K562 (cell line): ENCODE measurements around the gene SPDEF. TPM values are rescaled to one million over a fixed set of nuclear protein-coding genes. Genes with fewer than 3 reads are reported as not detected.
A peak's percentile ranks its signal among the peaks of the same experiment; 100 is the strongest.

Experiments used
- ATAC-seq: fragments of 200-7000 bp; cut with Tn5 transposase; 3 replicates; pipeline ENCODE4 v1.9.1; 2020; ENCODE audit warnings: moderate library complexity
- BruUV-seq: library from RNA; stranded (reverse); fragments of 400-500 nt; replicated peaks from 2 replicates; lab custom pipeline; 2021; lab: Mats Ljungman, UMichigan
- CTCF ChIA-PET: fragments of 300-600 bp; formaldehyde crosslinking; extraction: SDS; loops from one replicate; lab custom pipeline; 2021; ENCODE audit warnings: low intra/inter-chr PET ratio; lab: Yijun Ruan, JAX
- POLR2A ChIA-PET: fragments of 300-600, 350-650 bp; sonication (Branson Sonifier 250); formaldehyde crosslinking; extraction: SDS; loops from one replicate; lab custom pipeline; 2021; ENCODE audit warnings: antibody characterized with exemption, inconsistent platforms; lab: Yijun Ruan, JAX
- DNase-seq, 4 experiments: peaks; one replicate each; pipeline versions ENCODE4 v3.0.0 to v3.0.0-alpha.2; 2011 to 2018; ENCODE audit warnings: low spot score in 3 of 4, mixed read lengths in 3 of 4; ENCODE audit errors: extremely low read depth in 1 of 4
- FAIRE-seq: peaks from 2 replicates; lab custom pipeline; 2011; peaks lifted over from hg19 to GRCh38; lab: Jason Lieb, UNC
- H2AFZ ChIP-seq: 2 replicates; pipeline ENCODE4 v1.6.0; 2011; ENCODE audit warnings: low read depth, low read length, control low read depth, inconsistent platforms
- H3K27ac ChIP-seq: fragments of 200-600 bp; 3 replicates; pipeline ENCODE4 v1.8.0; 2011; ENCODE audit warnings: low read depth, mild to moderate bottlenecking, control low read depth, inconsistent platforms, low read length, moderate library complexity, mixed read lengths; ENCODE audit errors: extremely low read depth
- H3K27me3 ChIP-seq, 2 experiments: fragments of 300-600 bp in 1 of 2; 2 replicates in 1 of 2; 3 replicates in 1 of 2; pipeline versions ENCODE4 v1.6.0 to v1.8.0; 2011; ENCODE audit warnings: inconsistent platforms in 2 of 2, low read length in 2 of 2, mild to moderate bottlenecking in 1 of 2, mixed read lengths in 1 of 2, moderate library complexity in 1 of 2; ENCODE audit not compliant: control insufficient read depth in 2 of 2, insufficient read depth in 2 of 2
- H3K36me3 ChIP-seq: fragments of 300-600 bp; 3 replicates; pipeline ENCODE4 v1.8.0; 2011; ENCODE audit warnings: mild to moderate bottlenecking, low read length, inconsistent platforms; ENCODE audit not compliant: control insufficient read depth, insufficient read depth
- H3K4me1 ChIP-seq, 2 experiments: fragments of 200-600 bp in 1 of 2; replicated peaks in 1 of 2; 2 replicates in 1 of 2; 3 replicates in 1 of 2; pipeline versions ENCODE4 v1.5.1 to v1.8.0; 2011; ENCODE audit warnings: inconsistent platforms in 2 of 2, low read length in 2 of 2, mild to moderate bottlenecking in 1 of 2, mixed read lengths in 1 of 2, moderate library complexity in 1 of 2; ENCODE audit not compliant: control insufficient read depth in 2 of 2, insufficient read depth in 2 of 2
- H3K4me2 ChIP-seq: 2 replicates; pipeline ENCODE4 v1.6.1; 2011; ENCODE audit warnings: low read length, control low read depth, inconsistent platforms, mixed read lengths; ENCODE audit not compliant: insufficient read depth
- H3K4me3 ChIP-seq: fragments of 200-600 bp; sonication (generic), shearing (Covaris generic); 2 replicates; pipeline ENCODE4 v1.5.1; 2016; ENCODE audit warnings: control low read depth, inconsistent platforms
- H3K79me2 ChIP-seq: fragments of 200-600 bp; 3 replicates; pipeline ENCODE4 v1.8.0; 2011; ENCODE audit warnings: low read length, inconsistent platforms; ENCODE audit not compliant: control insufficient read depth, insufficient read depth
- H3K9ac ChIP-seq, 2 experiments: 2 replicates each; pipeline versions ENCODE4 v1.6.0 to v1.6.1; 2011; ENCODE audit warnings: low read depth in 2 of 2, low read length in 2 of 2, control low read depth in 1 of 2, inconsistent platforms in 1 of 2, mild to moderate bottlenecking in 1 of 2, mixed read lengths in 1 of 2; ENCODE audit not compliant: insufficient read depth in 1 of 2
- H3K9me1 ChIP-seq: one replicate; pipeline ENCODE4 v1.6.0; 2011; ENCODE audit warnings: inconsistent platforms, mild to moderate bottlenecking, low read length, moderate library complexity; ENCODE audit not compliant: control insufficient read depth, insufficient read depth
- H3K9me3 ChIP-seq: replicated peaks from 2 replicates; pipeline ENCODE4 v1.5.1; 2011; ENCODE audit warnings: low read depth, low read length, inconsistent platforms; ENCODE audit not compliant: control insufficient read depth, insufficient read depth
- H4K20me1 ChIP-seq: replicated peaks from 2 replicates; pipeline ENCODE4 v1.6.1; 2011; ENCODE audit warnings: low read length, inconsistent platforms, mixed read lengths; ENCODE audit not compliant: control insufficient read depth, insufficient read depth
- ATF7 ChIP-seq: fragments of 450-650 bp; IDR thresholded peaks from 2 replicates; pipeline ENCODE4 v1.7.1; 2014; ENCODE audit warnings: mild to moderate bottlenecking, moderate library complexity
- BCOR ChIP-seq: fragments of 450-650 bp; IDR thresholded peaks from 2 replicates; pipeline ENCODE4 v1.6.1; 2016
- ELF4 ChIP-seq: fragments of 450-650 bp; formaldehyde crosslinking; IDR thresholded peaks from 2 replicates; pipeline ENCODE4 v1.4.0; 2022; ENCODE audit warnings: missing genetic modification characterization
- HMBOX1 ChIP-seq: sonication (generic); IDR thresholded peaks from 2 replicates; pipeline ENCODE4 v1.6.1; 2016
- PREB ChIP-seq: sonication (generic); formaldehyde crosslinking; IDR thresholded peaks from 2 replicates; pipeline ENCODE4 v1.8.1; 2023; ENCODE audit warnings: mild to moderate bottlenecking, missing genetic modification reagents
- XRCC5 ChIP-seq: fragments of 200-400 bp; formaldehyde crosslinking; IDR thresholded peaks from 2 replicates; pipeline ENCODE4 v1.6.1; 2017; ENCODE audit warnings: low read depth, mild to moderate bottlenecking, low read length
- ZC3H11A ChIP-seq: IDR thresholded peaks from 2 replicates; pipeline ENCODE4 v1.6.1; 2012; ENCODE audit warnings: low read depth, low read length, improper control_type of control experiment
- ZNF121 ChIP-seq: sonication (generic); formaldehyde crosslinking; conservative IDR thresholded peaks from 2 replicates; pipeline ENCODE4 v1.8.0; 2022; ENCODE audit warnings: missing genetic modification reagents
- ZNF3 ChIP-seq: fragments of 250-450 bp; sonication (Bioruptor Pico); IDR thresholded peaks from 2 replicates; pipeline ENCODE4 v1.5.0; 2021; ENCODE audit warnings: mild to moderate bottlenecking, moderate library complexity
- WGBS: fragments of 100-300 bp; shearing (Covaris generic); methylation state at CpG from one replicate; pipeline ENCODE4 v1.1.6; 2016; ENCODE audit warnings: low coverage, mixed read lengths; ENCODE audit not compliant: insufficient coverage; ENCODE audit errors: missing lambda C conversion rate; 5-methylcytosine and 5-hydroxymethylcytosine counted together
- in situ Hi-C: fragments of 300-500 bp; cut with MboI; formaldehyde crosslinking; loops from 4 replicates; pipeline ENCODE4 v1.15.0; 2018; ENCODE audit warnings: inconsistent platforms, mixed read lengths
- intact Hi-C: fragments of 100-400 bp; cut with micrococcal nuclease; formaldehyde crosslinking; loops from 2 replicates; pipeline ENCODE4 v1.14.2; 2022
- polyA plus RNA-seq, 8 experiments: library from polyadenylated mRNA; depleted of rRNA in 4 of 8; stranded (reverse) in 5 of 8; unstranded in 3 of 8; fragments of >200 nt; fragmentation: Nextera tagmentation in 2 of 8; fragmentation: Illumina TruSeq in 1 of 8; extraction: Ambion mirVana in 2 of 8; extraction: Trizol in 1 of 8; gene quantifications; 2 replicates each; pipeline versions ENCODE4 v1.2.1 to v1.2.3, GENCODE V29; 2011 to 2014; ENCODE audit warnings: inconsistent platforms in 1 of 8, missing spikeins in 1 of 8
- total RNA-seq, 7 experiments: library from RNA; depleted of rRNA in 6 of 7; stranded (reverse); fragments of >200 nt in 6 of 7; fragmentation: Illumina TruSeq in 2 of 7; extraction: Trizol in 2 of 7; gene quantifications; 2 replicates each; pipeline versions ENCODE4 v1.2.1 to v1.2.3, GENCODE V29; 2011 to 2021; ENCODE audit warnings: low replicate concordance in 1 of 7
- TF ChIP-seq, protein P1 (sequence below): fragments of 250-450 bp; sonication (Bioruptor Pico); IDR thresholded peaks from 2 replicates; pipeline ENCODE4 v1.8.0; 2022; ENCODE audit warnings: moderate library complexity, mild to moderate bottlenecking, inconsistent platforms
- TF ChIP-seq, protein P2 (sequence below): sonication (generic); formaldehyde crosslinking; IDR thresholded peaks from 2 replicates; pipeline ENCODE4 v1.8.1; 2023; ENCODE audit warnings: missing genetic modification reagents, mild to moderate bottlenecking, borderline replicate concordance
- TF ChIP-seq, protein P3 (sequence below): fragments of 450-650 bp; formaldehyde crosslinking; conservative IDR thresholded peaks from 2 replicates; pipeline ENCODE4 v1.4.0; 2022; ENCODE audit warnings: mild to moderate bottlenecking, missing genetic modification characterization

SPDEF gene
- total and polyA plus RNA-seq, 9 of the 15 experiments (the other 6 are each of a cell fraction or from before 2014, with no cell fraction given), result 0.04 to 0.12 (median 0.11) TPM; not detected in 5

DNA sequence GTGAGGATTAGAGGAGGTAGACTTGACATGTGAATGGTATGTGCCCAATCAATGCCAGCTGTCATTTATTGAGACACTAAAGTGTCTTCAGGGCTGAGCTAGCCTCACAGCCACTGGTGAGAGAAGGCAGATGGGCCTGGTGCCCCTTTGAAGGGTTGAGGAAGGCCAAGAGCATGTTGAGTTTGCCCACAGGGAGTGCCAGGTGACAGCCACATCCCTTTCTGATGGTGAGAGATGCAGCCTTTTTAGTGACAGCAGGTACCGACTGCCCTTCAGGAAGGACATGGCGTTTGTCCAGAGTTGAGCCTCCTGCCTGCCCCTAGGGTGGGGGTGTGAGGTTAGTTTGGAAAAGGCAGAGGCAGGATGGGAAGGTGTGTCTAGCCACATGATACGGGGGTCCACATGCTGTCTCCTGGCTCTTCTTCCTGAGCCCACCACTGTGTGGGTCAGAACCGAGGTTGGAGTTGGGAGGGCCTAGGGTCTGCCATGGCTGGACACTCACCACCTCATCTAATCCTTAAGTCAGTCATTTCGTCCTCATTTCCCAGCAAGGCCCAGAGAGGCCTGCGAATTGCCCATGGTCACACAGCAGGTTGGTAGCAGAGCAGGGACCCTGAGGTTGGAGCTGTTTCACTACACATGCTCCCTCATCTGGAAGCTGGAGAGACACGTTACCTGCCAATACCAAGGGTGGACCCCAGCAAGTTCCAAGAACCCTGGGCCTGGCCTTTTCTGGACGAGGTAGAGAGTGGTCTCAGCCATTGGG lies 32.5 kb downstream of the SPDEF start:
- no TSS peak for BruUV-seq
- H3K27me3 ChIP-seq, result no peaks in the 10 kb centered on the region
- DNase-seq (no peak), FAIRE-seq (no peak), ATAC-seq (no peak)
- no peaks in the 10 kb centered on the region for H3K9me3 ChIP-seq
- H3K9ac ChIP-seq, result peak overlapping the region in 1 of 2 experiments; percentile 0; a peak in 1 of 4 replicates
- no peak overlapping the region for H3K4me3 ChIP-seq
- no peaks in the 10 kb centered on the region for H3K79me2 ChIP-seq
- WGBS, result 46% methylated on average over 8 of the region's 8 CpGs
- no peaks in the 10 kb centered on the region for H4K20me1 ChIP-seq
- H3K4me2 ChIP-seq, result no peak overlapping the region
- in situ Hi-C loops, result no loop called here
- intact Hi-C loops, result no loop called here
- POLR2A ChIA-PET, result interaction anchor here (1.0 kb wide), 1 partner anchor 9 kb away, joined by 4 read pairs; no protein-coding TSS in a partner anchor
- CTCF ChIA-PET, result no interaction called here
- no peaks in the 10 kb centered on the region for H3K9me1 ChIP-seq
- no peak overlapping the region for H3K27ac ChIP-seq
- H2AFZ ChIP-seq, result no peak overlapping the region
- peaks cover 19 to 35% of the 10 kb centered on the region in 2 experiments for H3K4me1 ChIP-seq
- H3K36me3 ChIP-seq, result no peaks in the 10 kb centered on the region
- peak; percentile 78; the same call in 1 of the 2 replicates for TF ChIP-seq BCOR
- TF ChIP-seq XRCC5, result no peak
- no peak for TF ChIP-seq ATF7
- TF ChIP-seq HMBOX1, result no peak
- TF ChIP-seq ELF4 (CRISPR knock-in tag), result no peak
- TF ChIP-seq, protein P1, sequence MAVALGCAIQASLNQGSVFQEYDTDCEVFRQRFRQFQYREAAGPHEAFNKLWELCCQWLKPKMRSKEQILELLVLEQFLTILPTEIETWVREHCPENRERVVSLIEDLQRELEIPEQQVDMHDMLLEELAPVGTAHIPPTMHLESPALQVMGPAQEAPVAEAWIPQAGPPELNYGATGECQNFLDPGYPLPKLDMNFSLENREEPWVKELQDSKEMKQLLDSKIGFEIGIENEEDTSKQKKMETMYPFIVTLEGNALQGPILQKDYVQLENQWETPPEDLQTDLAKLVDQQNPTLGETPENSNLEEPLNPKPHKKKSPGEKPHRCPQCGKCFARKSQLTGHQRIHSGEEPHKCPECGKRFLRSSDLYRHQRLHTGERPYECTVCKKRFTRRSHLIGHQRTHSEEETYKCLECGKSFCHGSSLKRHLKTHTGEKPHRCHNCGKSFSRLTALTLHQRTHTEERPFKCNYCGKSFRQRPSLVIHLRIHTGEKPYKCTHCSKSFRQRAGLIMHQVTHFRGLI (CRISPR knock-in tag), result no peak
- no peak for TF ChIP-seq ZNF121
- TF ChIP-seq, protein P2, sequence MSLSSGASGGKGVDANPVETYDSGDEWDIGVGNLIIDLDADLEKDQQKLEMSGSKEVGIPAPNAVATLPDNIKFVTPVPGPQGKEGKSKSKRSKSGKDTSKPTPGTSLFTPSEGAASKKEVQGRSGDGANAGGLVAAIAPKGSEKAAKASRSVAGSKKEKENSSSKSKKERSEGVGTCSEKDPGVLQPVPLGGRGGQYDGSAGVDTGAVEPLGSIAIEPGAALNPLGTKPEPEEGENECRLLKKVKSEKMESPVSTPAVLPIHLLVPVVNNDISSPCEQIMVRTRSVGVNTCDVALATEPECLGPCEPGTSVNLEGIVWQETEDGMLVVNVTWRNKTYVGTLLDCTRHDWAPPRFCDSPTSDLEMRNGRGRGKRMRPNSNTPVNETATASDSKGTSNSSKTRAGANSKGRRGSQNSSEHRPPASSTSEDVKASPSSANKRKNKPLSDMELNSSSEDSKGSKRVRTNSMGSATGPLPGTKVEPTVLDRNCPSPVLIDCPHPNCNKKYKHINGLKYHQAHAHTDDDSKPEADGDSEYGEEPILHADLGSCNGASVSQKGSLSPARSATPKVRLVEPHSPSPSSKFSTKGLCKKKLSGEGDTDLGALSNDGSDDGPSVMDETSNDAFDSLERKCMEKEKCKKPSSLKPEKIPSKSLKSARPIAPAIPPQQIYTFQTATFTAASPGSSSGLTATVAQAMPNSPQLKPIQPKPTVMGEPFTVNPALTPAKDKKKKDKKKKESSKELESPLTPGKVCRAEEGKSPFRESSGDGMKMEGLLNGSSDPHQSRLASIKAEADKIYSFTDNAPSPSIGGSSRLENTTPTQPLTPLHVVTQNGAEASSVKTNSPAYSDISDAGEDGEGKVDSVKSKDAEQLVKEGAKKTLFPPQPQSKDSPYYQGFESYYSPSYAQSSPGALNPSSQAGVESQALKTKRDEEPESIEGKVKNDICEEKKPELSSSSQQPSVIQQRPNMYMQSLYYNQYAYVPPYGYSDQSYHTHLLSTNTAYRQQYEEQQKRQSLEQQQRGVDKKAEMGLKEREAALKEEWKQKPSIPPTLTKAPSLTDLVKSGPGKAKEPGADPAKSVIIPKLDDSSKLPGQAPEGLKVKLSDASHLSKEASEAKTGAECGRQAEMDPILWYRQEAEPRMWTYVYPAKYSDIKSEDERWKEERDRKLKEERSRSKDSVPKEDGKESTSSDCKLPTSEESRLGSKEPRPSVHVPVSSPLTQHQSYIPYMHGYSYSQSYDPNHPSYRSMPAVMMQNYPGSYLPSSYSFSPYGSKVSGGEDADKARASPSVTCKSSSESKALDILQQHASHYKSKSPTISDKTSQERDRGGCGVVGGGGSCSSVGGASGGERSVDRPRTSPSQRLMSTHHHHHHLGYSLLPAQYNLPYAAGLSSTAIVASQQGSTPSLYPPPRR (CRISPR knock-in tag), result no peak
- no peak for TF ChIP-seq PREB (CRISPR knock-in tag)
- TF ChIP-seq ZC3H11A, result no peak
- TF ChIP-seq, protein P3, sequence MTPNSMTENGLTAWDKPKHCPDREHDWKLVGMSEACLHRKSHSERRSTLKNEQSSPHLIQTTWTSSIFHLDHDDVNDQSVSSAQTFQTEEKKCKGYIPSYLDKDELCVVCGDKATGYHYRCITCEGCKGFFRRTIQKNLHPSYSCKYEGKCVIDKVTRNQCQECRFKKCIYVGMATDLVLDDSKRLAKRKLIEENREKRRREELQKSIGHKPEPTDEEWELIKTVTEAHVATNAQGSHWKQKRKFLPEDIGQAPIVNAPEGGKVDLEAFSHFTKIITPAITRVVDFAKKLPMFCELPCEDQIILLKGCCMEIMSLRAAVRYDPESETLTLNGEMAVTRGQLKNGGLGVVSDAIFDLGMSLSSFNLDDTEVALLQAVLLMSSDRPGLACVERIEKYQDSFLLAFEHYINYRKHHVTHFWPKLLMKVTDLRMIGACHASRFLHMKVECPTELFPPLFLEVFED (CRISPR knock-in tag), result no peak
- TF ChIP-seq ZNF3 (CRISPR knock-in tag), result no peak
